Lung (tissue), 12 donors: ENCODE data around the gene OR4D6. TPM values are rescaled to one million over a fixed set of nuclear protein-coding genes. Genes with fewer than 3 reads are reported as not detected.

ENCODE experiments used
- ATAC-seq: fragments of 200-7000 bp; cut with Tn5 transposase; one replicate; pipeline ENCODE4 v1.9.1; 2020; ENCODE audit warnings: moderate number of reproducible peaks; ENCODE audit not compliant: insufficient read depth, low FRiP score
- DNase-seq, 3 donors: peaks; one replicate each; pipeline ENCODE4 v3.0.0-alpha.2; 2013 to 2017
- H3K27ac ChIP-seq, 2 donors: one replicate each; pipeline ENCODE4 v1.5.1; 2013; ENCODE audit warnings: mild to moderate bottlenecking in 2 of 2, moderate library complexity in 2 of 2, control low read depth in 1 of 2, inconsistent platforms in 1 of 2, low read depth in 1 of 2, low read length in 1 of 2
- H3K27me3 ChIP-seq, 3 donors: one replicate each; pipeline ENCODE4 v1.5.1; 2013; ENCODE audit warnings: low read length in 2 of 3; ENCODE audit not compliant: control insufficient read depth in 3 of 3, insufficient read depth in 3 of 3
- H3K36me3 ChIP-seq, 4 donors: one replicate each; pipeline ENCODE4 v1.5.1; 2013; ENCODE audit warnings: low read length in 4 of 4, mild to moderate bottlenecking in 1 of 4, moderate library complexity in 1 of 4; ENCODE audit not compliant: control insufficient read depth in 4 of 4, insufficient read depth in 4 of 4
- H3K4me1 ChIP-seq, 5 donors: one replicate each; pipeline ENCODE4 v1.5.1; 2013; ENCODE audit warnings: low read length in 5 of 5, mild to moderate bottlenecking in 2 of 5, moderate library complexity in 1 of 5; ENCODE audit not compliant: control insufficient read depth in 5 of 5, insufficient read depth in 5 of 5
- H3K4me3 ChIP-seq: one replicate; pipeline ENCODE4 v1.5.1; 2013; ENCODE audit warnings: mild to moderate bottlenecking, control low read depth, moderate library complexity
- H3K9ac ChIP-seq, 2 donors: one replicate each; pipeline ENCODE4 v1.5.1; 2013; ENCODE audit warnings: low read length in 2 of 2, control low read depth in 1 of 2; ENCODE audit not compliant: insufficient read depth in 1 of 2
- H3K9me3 ChIP-seq, 4 donors: one replicate each; pipeline ENCODE4 v1.5.1; 2013; ENCODE audit warnings: low read length in 3 of 4, mild to moderate bottlenecking in 1 of 4, moderate library complexity in 1 of 4; ENCODE audit not compliant: control insufficient read depth in 4 of 4, insufficient read depth in 3 of 4
- CTCF ChIP-seq: IDR thresholded peaks from 2 replicates; pipeline ENCODE4 v1.5.1; 2012; ENCODE audit warnings: mild to moderate bottlenecking; ENCODE audit errors: control extremely low read depth, extremely low read depth
- WGBS, 2 donors: extraction: QIAGEN DNeasy Blood & Tissue Kit; methylation state at CpG; one replicate each; pipeline ENCODE4 v1.1.7; 2013; 5-methylcytosine and 5-hydroxymethylcytosine counted together
- polyA plus RNA-seq, 2 donors: library from polyadenylated mRNA; stranded (reverse); fragments of 200-250 nt; gene quantifications; one replicate each; pipeline ENCODE4 v1.2.1, GENCODE V29; 2013
- total RNA-seq, 2 donors: library from RNA; depleted of rRNA in 1 of 2; stranded (reverse); fragments of >200 nt in 1 of 2; gene quantifications; one replicate each; pipeline ENCODE4 v1.2.1, GENCODE V29; 2014 to 2021
- donor health status: control.
- donor health status: control.
- donor health status: Bipolar disorder and iron deficiency.
- donor health status: healthy.
- donor health status: DM: yes; HTN: yes; CAD: no.

The OR4D6 gene
- total and polyA plus RNA-seq, 4 donors = not detected

DNA sequence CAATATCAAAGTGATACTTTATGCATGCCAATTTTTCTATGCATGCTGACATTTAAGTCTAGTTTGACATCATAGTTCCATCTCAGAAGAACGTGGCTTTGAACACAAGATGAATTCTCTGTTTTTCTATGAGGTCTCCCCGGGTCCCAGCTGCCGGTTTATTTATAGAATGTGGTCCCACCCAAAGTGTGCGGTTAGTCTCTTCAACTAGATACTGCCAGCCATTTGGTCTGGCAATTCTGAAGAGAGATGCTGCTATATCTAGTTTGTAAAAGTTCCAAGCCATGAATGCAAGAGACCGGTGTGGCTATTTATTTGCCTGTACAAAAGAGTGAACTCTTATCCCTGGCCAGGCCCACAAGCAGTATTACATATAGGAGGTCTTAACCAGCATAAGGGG, 39.7 kb upstream of the OR4D6 start:
- WGBS, 2 donors = 62 to 71% methylated on average over 5 of the region's 5 CpGs
- ATAC-seq (no peak), DNase-seq (no peak)
- no peaks in the 10 kb centered on the region for H3K36me3 ChIP-seq
- H3K27me3 ChIP-seq = no peaks in the 10 kb centered on the region
- H3K4me3 ChIP-seq = no peak overlapping the region
- H3K9ac ChIP-seq = no peak overlapping the region
- no peaks in the 10 kb centered on the region for H3K4me1 ChIP-seq
- no peaks in the 10 kb centered on the region for H3K9me3 ChIP-seq
- no peak overlapping the region for H3K27ac ChIP-seq
- no peak for TF ChIP-seq CTCF

DNA sequence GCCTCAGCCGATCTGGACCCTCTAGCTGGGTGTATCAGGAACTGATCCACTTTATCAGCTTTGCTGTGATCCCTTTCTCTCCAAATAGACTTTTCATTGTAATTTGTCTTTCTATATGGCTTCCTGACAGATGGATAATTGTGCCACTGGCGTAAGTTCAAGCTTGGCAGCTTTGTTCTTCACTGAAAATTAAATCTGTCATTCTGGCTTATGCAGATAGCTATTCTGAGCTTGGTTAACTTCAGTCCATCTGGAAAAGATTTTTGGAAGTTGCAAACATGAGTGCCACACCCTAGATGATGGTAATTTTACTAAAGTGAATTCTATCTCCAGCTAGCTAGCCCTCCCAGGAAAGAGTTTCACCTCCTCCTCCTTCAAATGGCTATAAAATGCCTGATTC, 38.6 kb upstream of the OR4D6 start:
- ATAC-seq (no peak), DNase-seq (no peak)
- Histone ChIP-seq H3K4me3 (no peak overlapping the region), H3K36me3 (no peaks in the 10 kb centered on the region), H3K9ac (no peak overlapping the region), H3K27me3 (no peaks in the 10 kb centered on the region), H3K4me1 (no peaks in the 10 kb centered on the region), H3K27ac (no peak overlapping the region), H3K9me3 (no peaks in the 10 kb centered on the region)
- WGBS, 2 donors = 82 to 95% methylated on average over 2 of the region's 2 CpGs
- no peak for TF ChIP-seq CTCF

DNA sequence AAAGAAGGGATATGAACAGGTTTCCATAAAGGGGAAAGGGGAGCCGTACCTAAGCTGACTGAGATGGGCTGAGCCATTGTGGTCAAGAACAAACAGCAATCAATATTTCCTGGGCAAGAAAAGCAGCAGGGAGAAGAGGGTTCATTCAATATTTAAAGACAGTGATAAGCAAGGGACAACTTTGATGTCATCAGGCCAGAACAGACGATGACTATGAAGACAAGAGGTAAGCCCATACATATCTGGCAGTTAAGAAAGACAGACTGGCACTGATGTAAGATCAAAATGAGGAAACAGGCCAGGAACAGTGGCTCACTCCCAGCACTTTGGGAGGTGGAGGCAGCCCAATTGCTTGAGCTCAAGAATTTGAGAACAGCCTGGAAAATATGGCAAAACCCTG, 32.9 kb upstream of the OR4D6 start:
- Histone ChIP-seq H3K36me3 (no peaks in the 10 kb centered on the region), H3K4me3 (no peak overlapping the region), H3K4me1 (no peaks in the 10 kb centered on the region), H3K9me3 (no peaks in the 10 kb centered on the region), H3K27me3 (no peaks in the 10 kb centered on the region), H3K9ac (no peak overlapping the region), H3K27ac (no peak overlapping the region)
- 73 to 75% methylated on average over 2 of the region's 2 CpGs for WGBS, 2 donors
- DNase-seq (no peak), ATAC-seq (no peak)
- no peak for TF ChIP-seq CTCF

DNA sequence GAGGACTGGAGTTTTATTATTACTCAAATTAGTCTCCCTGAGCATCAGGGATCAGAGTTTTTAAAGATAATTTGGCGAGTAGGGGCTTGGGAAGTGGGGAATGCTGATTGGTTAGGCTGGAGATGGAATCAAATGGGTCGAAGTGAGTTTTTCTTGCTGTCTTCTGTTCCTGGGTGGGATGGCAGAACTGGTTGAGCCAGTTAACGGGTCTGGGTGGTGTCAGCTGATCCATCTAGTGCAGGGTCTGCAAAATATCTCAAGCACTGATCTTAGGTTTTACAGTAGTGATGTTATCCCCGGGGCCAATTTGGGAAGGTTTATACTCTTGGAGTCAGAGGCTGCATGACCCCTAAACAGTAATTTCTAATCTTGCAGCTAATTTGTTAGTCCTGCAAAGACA, 31.6 kb upstream of the OR4D6 start:
- Histone ChIP-seq H3K4me1 (no peaks in the 10 kb centered on the region), H3K9ac (no peak overlapping the region), H3K36me3 (no peaks in the 10 kb centered on the region), H3K9me3 (no peaks in the 10 kb centered on the region), H3K4me3 (no peak overlapping the region), H3K27ac (no peak overlapping the region), H3K27me3 (no peaks in the 10 kb centered on the region)
- DNase-seq (no peak), ATAC-seq (no peak)
- 70 to 77% methylated on average over 4 of the region's 4 CpGs for WGBS, 2 donors
- TF ChIP-seq CTCF = no peak
